GM21717 (cell line): ENCODE measurements around the gene CDH12.
"Not testable (repeated sequence)": the region's sequence is repeated elsewhere in the genome, so short reads cannot be mapped to it uniquely, and the experiment has no call there.

Source experiments
- ATAC-seq: cut with Tn5 transposase; IDR thresholded peaks from one replicate; pipeline ENCODE4 v1.9.1; 2021; ENCODE audit warnings: mild to moderate bottlenecking, moderate library complexity; ENCODE audit not compliant: unreplicated experiment

CDH12 gene

DNA sequence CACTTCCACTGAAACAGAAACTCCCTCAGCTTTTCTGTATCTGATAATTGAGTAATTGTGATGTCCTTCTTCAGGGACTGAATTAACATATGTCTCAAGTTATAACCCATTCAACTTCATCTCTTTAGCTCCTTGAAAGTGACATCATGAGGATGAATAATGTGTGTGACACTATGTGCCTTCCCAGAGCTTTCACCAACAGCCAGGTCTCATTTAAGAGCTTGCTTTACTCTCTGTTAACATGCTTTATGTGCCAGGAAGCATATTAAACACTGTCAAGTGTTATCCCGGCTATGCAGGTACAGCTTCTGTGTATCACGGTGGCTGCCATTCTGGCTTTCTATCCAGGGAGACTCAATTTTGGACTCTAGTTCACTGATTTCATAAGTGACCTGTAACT is 799.9 kb downstream of the CDH12 start:
- ATAC-seq: no peak

DNA sequence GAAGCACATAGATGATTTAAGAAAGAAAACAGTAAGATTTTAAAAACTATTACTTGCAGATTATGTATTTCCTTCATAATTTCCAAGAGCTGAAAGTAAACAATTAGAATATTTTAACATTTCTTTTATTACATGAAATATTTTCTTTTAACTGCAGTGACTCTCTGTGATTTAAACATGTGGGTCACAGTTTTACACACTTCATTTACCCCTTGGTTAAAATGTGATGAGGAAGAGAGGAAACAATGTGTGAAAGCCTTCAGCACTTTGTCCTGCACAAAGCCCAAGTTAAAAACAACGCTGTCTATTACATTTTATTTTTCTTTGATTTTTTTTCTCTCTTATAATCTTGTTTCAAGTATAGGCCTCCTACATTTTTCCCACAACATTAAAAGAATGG is 801.3 kb downstream of the CDH12 start:
- no peak for ATAC-seq

DNA sequence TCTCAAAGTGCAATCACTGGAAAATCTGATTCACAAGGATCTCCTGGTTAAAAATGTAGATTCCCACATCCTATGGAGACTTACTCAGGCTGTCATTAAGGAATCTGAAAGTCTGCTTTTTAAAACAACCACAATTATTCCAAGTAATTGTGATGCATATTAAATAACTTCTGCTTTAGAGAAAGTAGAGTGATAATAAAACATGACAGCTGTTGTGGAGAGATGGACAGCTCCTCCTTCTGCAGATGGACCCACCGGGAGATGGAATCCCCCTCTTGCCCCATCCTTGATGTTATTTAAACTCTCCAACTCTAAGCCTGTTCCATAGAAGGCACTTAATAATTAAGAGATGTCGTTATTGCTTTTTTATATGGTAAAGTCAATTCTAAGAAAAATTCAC is 802.2 kb downstream of the CDH12 start:
- ATAC-seq: no peak

DNA sequence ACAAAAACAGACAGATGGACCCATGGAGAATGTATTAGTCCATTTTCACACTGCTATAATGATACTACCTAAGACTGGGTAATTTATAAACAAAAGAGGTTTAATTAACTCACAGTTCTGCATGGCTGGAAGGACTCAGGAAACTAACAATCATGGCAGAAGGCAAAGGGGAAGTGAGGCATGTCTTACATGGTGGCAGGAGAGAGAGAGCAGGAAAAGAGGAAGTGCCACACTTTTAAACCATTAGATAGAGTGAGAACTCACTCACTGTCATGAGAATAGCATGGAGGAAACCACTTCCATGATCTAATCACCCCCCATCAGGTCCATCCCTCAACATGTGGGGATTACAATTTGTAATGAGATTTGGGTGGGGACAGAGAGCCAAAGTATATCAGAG is 808.9 kb downstream of the CDH12 start:
- ATAC-seq: no peak

DNA sequence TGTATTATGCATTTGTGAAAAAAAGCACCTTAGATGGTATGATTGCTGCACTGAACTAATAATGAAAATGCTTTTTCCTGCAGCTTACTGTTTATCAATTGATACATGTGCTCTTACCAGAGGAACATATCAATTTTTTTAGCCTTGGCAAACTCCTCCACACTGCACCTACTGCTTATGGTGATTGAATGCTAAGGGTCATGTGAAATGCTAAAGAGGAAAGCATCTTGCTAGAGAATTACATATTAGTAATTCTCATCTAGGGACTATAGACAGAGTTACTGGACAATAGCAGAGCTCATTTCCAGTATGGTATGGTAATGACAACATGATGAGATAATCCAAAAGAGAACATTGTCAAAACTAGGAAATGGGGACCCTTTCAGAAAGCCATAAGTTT is 817.1 kb downstream of the CDH12 start:
- no peak for ATAC-seq

GRCh38 chr5:22033066-22033465 is 820.1 kb downstream of the CDH12 start:
- no peak for ATAC-seq

GRCh38 chr5:22023784-22024183 is 829.4 kb downstream of the CDH12 start:
- no peak for ATAC-seq

DNA sequence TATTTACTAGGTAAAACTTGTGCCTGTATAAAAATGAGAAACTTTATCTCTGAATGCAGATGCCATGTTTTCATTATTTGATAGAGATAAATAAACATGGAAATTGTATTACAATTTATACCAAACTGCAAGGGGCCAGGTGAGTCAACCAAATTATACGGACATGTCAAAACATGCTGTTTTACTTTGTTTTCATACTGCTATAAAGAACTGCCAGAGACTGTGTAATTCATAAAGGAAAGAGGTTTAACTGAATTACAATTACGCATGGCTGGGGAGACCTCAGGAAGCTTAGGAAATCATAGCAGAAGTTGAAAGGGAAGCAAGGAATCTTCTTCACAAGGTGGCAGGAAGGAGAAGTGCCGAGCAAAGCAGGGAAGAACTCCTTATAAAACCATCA is 840.3 kb downstream of the CDH12 start:
- not testable (repeated sequence) for ATAC-seq

- ATAC-seq: not testable (repeated sequence)
Measured at GRCh38 chr5:22010808-22011207, 842.3 kb downstream of the CDH12 start.

DNA sequence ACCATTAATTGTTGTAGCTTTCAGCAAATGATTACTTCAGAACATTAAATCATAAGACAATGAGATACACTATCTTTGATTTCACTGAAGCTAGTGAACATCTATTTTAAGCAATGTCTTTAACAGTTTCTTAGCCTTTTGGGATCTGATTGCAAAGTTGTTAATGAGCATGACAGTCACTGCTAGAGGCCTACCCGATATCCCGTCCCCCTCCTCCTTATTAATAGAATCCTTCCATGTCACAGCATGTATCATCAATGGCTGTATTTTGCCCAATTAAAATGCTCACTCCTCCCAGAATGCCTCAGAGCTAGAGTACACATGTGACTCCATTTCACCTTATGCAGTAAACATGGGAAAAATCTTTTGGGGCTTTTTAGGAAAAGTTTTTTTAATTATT is 852.0 kb downstream of the CDH12 start:
- ATAC-seq: not testable (repeated sequence)

- not testable (repeated sequence) for ATAC-seq
Measured at GRCh38 chr5:21985799-21986198, 867.3 kb downstream of the CDH12 start.

- ATAC-seq: not testable (repeated sequence)
Measured at GRCh38 chr5:21951571-21951970, 901.6 kb downstream of the CDH12 start.

DNA sequence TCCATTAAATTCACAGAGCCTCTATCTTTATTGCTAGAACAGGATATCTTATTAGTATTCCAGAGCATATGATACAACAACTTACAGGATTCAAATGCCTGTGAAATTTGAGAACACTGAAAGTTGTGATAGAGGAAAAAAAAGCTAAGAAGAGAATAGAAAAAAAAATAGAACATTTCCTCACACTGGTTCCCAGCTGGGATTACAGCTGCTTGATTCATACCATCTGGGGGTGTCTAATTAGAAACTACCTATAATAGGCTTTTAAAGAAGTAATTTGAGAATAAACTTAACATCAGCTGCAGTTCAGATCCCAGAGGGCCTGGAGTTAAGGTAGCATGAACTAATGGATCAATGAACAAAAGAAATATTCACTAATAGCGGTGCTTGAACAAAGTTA is 922.0 kb downstream of the CDH12 start:
- no peak for ATAC-seq

- ATAC-seq: peak; percentile 97
Measured at GRCh38 chr5:21919414-21920022, 933.6 kb downstream of the CDH12 start.

DNA sequence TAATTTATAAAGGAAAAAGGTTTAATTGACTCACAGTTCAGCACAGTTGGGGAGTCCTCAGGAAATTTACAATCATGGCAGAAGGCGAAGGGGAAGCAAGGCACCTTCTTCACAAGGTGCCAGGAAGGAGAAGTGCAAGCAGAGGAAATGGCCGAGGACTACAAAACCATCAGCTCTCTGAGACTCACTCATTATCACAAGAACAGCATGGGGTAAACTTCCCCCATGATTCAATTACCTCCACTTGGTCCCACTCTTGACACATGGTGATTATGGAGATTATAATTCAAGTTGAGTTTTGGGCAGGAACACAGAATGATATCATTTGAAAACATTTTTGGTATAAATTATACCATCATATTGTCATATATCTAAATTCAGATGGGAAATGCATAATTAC is 934.7 kb downstream of the CDH12 start:
- no peak for ATAC-seq

GRCh38 chr5:21910731-21911130 is 942.4 kb downstream of the CDH12 start:
- ATAC-seq: no peak

GRCh38 chr5:21895766-21896350 is 957.3 kb downstream of the CDH12 start:
- ATAC-seq: no peak

- ATAC-seq: no peak
Measured at GRCh38 chr5:21893161-21893560, 960.0 kb downstream of the CDH12 start.

GRCh38 chr5:21889581-21889980 is 963.6 kb downstream of the CDH12 start:
- no peak for ATAC-seq

GRCh38 chr5:21882074-21882745 is 970.9 kb downstream of the CDH12 start:
- no peak for ATAC-seq

GRCh38 chr5:21880164-21880563 is 973.0 kb downstream of the CDH12 start:
- no peak for ATAC-seq

- no peak for ATAC-seq
Measured at GRCh38 chr5:21862986-21863385, 990.2 kb downstream of the CDH12 start.
